HG02938 (cell line): Measurements from ENCODE around the gene PCSK4.
"Not testable (repeated sequence)": the region's sequence is repeated elsewhere in the genome, so short reads cannot be mapped to it uniquely, and the experiment has no call there.

Experiments used
- ATAC-seq: cut with Tn5 transposase; IDR thresholded peaks from one replicate; pipeline ENCODE4 v1.9.1; 2021; ENCODE audit warnings: mild to moderate bottlenecking, moderate library complexity; ENCODE audit not compliant: unreplicated experiment

Gene PCSK4

DNA sequence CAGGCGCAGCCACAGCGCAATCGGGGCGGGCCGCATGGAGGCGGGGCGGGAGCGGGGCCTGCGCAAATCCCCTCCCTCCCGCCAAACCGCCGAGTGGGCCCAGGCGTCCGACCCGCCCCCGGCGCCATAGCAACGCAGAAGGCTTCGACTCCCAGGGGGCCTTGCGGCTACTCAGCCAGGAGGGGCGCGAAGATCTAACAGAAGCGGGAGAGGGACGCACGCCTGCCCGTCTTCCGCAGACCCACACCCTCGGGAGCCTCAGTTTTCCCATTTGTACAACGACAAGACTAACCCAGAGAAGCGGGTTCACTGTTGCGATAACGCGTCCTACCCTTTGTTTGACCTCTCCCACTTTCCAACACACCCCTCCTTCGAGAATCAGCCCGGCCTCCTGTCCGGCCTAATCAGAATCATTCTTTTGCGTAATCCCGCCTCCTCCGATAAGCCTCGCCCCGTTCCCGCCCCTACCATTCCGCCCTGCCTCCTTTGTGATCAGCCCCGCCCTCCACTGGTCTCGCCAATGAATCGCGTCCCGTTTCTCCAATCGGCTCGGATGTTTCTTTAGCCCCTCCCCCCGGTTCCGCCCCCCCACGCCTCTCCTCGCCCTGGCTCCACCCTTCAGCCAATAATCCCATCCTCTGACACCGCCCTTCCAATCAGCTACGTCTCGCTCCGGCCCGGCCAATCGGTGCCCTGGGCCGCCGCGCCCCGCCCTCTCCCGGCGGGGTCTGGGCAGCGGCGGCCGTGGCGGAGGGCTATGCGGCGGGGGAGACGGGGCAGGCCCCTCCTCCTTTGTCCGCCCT is at the start of gene PCSK4:
PCSK4 (minus strand) TSS at position 40 of the 803 bp plus-strand sequence; CDS start at position 36, 4 bp downstream.
- ATAC-seq = peak; percentile 78

DNA sequence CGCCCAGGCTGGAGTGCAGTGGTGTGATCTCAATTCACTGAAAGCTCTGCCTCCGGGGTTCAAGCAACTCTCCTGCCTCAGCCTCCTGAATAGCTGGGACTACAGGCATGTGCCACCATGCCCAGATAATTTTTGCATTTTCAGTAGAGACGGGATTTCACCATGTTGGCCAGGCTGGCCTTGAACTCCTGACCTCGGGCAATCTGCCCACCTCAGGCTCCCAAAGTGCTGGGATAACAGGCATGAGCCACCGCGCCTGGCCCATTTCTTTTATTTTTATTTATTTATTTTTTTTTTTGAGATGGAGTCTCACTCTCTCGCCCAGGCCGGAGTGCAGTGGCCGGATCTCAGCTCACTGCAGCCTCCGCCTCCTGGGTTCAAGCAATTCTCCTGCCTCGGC is 49.6 kb upstream of the PCSK4 start:
- ATAC-seq = not testable (repeated sequence)

DNA sequence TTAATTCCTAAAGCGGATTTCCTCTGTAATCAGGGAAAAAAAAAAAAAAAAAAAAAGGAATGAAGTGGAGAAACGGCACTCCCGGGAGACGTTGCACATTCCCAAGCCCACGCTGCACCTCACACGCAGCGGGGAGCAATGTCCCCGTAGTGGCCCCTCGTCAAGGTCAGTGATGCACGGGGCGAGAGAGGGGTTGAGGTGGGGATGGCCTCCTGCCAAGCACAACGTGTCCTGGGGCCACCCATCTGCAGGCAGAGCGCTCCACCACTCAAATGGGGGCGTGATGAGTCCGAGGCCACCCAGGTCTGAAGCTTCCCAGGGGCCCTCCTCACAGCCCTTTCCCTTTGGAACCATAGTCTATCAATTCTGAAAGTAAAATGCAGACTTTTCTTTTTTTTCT is 48.8 kb upstream of the PCSK4 start:
- no peak for ATAC-seq

DNA sequence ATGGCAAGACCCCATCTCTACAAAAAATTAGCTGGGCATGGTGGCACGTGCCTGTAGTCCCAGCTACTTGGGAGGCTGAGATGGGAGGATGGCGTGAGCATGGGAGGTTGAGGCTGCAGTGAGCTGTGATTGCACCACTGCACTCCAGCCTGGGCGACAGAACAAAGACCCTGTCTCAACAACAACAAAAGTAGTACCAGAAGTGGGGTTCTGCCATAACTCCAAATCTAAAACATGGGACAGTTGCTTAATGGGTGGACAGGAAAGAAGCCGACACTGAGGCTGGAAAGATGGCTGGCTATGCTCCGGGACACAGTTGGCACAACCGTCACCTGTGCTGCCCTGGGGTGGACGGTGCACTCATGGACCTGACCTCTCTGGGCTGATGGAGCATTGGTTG is 45.5 kb upstream of the PCSK4 start:
- not testable (repeated sequence) for ATAC-seq

DNA sequence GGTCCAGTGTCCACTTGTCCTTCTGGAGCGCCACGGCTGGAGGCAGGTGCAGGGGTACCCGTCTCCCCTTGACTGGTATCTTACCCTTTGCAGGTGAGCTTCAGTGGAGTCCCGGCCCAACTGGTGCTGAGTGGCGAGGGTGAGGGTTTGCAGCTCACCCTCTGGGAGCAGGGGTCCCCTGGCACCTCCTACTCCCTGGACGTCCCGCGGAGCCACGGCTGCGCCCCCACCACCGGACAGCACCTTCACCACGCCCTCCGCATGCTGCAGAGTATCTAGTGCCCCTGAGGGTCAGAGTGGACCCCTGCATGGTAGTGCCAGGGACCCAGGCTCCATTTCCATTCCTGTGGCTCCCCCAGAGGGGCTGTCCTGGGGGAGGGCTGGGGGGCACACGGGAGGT is 44.8 kb upstream of the PCSK4 start:
- ATAC-seq = no peak

DNA sequence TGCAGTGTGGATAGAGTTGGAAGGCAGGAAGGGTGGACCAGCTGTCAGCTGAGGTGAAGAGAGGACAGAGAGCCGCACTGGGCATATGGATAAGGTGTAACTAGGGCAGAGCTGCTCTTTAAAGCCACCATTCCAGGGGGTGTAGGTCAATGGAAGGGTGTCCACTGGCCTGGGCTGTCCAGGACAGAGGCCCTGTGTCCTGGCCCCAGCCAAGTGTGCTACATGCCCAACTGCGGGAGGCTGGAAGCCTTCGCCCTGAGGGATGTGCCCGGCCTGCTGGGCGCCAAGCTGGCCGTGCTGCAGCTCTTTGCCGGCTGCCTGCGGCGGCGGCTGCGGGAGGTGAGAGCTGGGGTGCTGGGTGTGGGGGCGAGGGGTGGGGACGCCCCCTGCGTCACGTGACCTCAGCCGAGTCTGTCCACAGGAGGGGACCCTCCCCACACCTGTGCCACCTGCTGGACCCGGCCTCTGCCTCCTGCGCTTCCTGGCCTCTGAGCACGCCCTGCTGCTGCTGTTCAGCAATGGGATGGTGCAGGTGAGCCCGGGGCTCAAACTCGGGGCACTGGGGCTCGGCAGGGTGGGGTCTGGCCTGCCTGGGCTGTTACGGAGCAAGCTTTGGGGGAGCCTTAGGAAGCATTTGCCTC is 43.5 kb upstream of the PCSK4 start:
- no peak for ATAC-seq

DNA sequence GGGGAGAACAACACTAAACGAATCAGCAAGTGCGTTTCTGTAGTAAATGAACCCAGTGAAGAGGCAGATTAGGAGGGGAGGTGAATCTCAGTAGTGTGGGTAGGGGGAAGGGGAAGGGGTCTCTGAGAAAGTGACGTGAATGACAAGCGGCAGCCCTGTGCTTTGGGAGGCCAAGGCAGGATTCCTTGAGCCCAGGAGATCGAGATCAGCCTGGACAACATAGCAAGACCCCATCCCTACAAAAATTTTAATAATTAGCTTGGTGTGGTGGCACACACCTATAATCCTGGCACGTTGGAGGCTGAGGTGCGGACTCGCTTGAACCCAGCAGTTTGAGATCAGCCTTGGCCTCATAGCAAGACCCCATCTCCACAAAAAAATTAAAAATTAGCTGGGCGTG is 41.9 kb upstream of the PCSK4 start:
- no peak for ATAC-seq

DNA sequence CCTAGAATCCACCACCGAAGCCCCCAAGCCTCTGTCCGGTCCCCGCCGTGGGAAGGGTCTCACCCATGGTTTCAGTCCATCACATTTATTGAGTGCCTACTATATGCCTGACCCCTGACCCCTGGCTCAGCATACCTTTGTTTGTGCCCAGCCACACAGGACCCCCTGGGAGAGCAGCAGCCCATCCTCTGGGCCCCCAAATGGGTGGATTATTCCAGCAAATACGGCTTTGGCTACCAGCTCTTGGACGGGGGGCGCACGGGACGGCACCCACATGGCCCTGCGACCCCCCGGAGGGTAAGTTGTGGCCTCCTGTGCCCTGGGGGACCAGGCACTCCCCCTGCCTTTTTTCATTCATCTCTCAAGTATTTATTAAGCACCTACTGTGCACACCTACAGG is 41.4 kb upstream of the PCSK4 start:
- no peak for ATAC-seq

DNA sequence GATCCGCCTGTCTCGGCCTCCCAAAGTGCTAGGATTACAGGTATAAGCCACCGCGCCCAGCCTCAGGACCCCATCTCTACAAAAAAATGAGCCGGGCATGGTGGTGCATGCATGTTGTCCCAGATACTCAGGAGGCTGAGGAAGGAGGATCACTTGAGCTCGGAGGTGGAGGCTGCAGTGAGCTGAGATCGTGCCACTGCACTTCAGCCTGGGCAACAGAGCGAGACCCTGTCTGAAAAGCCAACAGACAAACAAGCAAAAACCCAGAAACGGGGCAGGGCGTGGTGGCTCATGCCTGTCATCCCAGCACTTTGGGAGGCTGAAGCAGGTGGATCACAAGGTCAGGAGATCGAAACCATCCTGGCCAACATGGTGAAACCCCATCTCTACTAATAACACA is 40.7 kb upstream of the PCSK4 start:
- not testable (repeated sequence) for ATAC-seq

DNA sequence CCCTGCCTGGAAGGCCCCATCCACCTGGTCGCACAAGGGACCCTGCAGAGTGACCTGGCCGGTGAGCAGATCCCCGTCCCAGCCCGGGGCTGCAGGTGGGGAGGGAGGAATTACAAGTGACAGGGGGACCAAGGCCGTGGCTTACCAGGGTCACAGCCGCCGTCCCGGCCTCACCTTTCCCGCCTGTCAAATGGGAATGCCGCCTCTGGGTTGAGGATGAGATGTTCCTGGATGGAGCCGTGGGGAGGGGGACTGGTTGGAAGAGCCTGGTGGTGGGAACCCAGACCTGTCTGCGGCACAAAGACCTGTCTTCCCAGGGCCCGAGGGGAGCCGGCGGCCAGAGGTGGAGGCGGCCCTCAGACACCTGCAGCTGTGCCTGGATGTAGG is 39.3 kb upstream of the PCSK4 start:
- ATAC-seq = no peak

DNA sequence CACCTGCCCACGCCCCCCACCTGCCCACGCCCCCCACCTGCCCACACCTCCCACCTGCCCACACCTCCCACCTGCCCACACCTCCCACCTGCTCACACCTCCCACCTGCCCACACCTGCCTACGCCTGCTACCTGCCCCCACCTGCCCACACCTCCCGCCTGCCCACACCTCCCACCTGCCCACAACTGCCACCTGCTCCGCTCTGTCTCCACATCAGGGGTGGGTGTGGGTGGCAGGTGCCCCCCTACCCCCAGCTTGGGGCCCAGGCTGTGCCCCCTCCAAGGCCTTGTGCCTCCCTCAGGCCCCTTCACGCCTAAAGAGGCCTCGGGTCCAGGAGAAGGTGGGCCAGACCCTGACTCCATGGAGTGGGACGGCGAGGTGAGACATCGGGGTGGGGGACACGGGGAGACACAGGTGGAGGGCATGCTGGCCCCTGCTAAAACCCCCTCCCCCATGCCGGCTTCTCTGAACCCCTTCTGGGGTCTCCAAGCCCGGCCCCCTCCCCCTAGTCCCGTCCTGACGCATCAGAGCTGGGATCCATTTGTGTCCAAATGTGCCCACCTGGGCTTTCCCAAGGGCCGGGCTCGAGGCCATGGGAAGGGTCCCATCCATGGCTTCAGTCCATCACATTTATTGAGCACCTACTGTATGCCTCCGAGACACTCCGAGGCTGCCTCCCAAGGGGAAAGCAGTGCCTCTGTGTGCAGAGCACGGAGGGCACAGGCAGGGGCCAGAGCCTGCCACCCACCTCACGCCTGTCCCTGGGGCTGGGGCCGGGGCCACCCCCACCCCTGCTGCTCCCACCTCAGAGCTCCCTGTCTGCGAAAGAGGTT is 38.7 kb upstream of the PCSK4 start:
- ATAC-seq = no peak

DNA sequence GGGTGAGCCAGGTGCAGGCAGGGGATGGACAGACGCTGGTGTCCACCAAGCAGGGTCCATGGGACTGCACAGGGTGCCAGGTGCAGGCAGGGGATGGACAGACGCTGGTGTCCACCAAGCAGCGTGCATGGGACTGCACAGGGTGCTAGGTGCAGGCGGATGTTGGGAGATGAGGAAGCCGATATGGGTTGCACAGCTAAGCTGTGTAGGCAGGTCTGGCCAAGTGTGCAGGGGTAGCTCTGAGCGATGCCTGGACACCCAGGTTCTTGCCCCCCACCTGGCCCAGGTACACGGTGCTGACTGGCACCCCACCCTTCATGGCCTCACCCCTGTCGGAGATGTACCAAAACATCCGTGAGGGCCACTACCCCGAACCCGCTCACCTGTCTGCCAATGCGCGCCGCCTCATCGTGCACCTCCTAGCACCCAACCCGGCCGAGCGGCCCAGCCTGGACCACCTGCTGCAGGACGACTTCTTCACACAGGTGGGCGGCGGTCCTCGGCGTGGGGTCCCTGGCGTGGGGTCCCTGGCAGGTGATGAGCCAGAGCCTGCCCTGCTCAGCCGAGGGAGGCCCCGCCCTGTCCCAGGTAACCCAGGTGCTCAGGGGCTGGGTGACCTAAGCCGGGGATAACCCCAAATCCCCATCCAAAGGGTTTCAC is 37.6 kb upstream of the PCSK4 start:
- ATAC-seq = no peak

DNA sequence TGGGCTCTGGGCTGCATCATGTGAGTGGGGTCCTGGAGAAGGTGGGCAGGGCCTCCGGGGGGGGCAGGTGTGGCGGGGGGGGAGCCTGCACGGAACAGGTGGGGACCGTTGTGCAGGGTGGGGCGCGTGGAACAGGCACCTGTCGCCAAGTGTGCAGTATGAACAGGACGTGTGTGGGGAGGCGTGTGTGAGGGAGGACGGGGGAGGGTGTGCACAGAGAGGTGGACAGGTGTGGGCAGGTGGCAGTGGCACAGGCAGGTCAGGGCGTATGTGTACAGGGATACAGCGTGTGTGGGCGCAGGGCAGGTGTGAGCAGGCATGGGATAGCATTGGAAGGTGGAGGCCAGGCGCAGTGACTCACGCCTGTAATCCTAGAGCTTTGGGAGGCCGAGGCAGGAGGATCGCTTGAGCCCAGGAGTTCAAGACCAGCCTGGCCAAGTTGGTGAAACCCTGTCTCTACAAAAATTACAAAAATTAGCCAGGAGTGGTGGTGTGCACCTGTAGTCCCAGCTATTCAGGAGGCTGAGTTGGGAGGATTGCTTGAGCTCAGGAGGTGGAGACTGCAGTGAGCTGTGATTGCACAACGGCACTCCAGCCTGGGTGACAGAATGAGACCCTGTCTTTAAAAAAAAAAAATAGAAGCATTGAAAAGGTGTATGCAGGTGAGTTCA is 37.0 kb upstream of the PCSK4 start:
- ATAC-seq = no peak

DNA sequence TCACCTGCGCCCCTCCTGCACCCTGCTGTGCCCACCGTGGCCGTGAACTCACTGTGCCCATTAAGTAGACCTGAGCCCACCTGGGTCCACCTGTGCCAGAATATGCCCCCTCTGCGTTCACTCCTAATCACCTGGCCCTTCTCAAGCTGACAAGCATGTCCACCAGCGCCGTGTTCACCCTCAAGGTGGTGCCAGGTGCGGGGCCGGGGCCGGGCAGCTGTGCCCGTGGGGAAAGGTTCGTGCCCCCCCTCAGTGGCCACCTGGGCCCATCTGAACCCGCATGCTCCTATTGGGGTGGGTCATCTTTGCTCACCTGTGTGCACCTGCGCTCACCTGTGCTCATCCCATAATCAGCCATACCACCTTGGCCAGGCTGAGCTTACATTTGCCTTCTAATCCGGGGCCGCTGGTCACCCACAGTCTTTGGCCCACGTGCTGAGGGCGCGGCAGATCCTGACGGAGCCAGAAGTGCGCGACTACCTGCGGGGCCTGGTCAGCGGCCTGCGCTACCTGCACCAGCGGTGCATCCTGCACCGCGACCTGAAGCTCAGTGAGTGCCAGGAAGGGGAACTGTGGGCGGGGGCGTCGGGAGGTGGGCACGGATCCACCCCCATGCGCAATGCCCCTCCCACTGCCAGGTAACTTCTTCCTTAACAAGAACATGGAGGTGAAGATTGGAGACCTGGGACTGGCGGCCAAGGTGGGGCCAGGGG is 36.1 kb upstream of the PCSK4 start:
- no peak for ATAC-seq

DNA sequence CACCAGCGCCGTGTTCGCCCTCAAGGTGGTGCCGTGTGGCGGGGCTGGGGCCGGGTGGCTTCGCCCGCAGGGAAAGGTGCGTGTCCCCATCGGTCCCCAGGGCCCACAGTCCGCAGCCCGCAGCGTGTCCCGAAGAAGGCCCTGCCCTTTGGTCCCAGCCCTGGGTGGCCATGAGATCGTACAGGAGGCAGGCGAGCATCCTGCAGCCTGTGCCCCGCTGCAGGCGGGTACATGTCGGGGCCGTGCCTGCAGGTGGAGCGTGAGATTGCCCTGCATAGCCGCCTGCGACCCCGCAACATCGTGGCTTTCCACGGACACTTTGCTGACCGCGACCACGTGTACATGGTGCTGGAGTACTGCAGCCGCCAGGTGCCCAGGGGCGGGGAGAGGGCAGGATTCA is 35.2 kb upstream of the PCSK4 start:
- ATAC-seq = no peak

DNA sequence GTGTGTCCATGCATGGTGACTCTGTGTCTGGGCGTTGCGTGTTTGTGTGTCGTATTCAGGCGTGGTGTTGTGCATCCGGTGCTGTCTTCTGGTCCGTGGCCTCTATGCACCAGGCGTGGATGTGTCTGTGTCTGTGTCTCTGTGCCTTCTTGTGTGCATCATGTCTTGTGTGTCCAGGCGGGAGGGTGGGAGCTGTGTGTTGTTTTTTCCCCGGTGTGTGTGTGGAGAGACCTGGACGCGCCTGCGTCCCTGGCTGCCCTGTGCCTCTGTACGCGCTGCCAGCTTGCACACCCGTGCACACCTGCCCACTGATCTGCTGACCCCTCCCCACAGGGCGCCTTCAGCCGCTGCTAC is 34.8 kb upstream of the PCSK4 start:
- no peak for ATAC-seq

DNA sequence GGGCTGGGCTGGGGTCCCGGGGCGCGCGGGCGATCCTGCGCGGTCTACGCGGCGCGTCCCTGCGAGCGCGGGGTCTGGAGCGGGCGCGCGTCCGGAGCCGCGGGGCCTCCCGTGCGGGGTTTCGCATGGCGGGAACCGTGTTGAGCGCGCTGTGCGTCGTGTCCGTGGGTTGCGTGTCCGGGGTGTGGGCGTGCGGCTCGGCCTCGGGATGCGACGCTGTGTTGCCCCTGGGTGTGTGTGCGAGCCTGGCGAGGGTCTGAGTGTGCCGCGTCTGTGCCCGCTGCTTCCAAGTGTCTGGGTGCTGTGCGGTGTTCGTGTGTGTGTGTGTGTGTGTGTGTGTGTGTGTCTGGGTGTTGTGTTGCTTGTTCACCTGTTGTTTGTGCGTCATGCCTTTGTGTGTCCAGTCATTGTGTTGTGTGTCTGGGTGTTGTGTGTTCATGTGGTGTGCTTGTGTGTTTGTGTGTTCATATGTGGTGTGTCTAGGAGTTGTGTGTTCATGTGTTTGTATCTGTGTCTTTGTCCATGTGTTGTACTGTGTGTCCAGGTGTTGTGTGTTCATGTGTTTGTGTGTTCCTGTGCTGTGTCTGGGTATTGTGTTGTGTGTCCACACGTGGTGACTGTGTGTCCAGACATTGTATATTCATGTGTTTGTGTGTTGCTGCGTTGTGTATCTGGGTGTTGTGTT is 34.3 kb upstream of the PCSK4 start:
- no peak for ATAC-seq

DNA sequence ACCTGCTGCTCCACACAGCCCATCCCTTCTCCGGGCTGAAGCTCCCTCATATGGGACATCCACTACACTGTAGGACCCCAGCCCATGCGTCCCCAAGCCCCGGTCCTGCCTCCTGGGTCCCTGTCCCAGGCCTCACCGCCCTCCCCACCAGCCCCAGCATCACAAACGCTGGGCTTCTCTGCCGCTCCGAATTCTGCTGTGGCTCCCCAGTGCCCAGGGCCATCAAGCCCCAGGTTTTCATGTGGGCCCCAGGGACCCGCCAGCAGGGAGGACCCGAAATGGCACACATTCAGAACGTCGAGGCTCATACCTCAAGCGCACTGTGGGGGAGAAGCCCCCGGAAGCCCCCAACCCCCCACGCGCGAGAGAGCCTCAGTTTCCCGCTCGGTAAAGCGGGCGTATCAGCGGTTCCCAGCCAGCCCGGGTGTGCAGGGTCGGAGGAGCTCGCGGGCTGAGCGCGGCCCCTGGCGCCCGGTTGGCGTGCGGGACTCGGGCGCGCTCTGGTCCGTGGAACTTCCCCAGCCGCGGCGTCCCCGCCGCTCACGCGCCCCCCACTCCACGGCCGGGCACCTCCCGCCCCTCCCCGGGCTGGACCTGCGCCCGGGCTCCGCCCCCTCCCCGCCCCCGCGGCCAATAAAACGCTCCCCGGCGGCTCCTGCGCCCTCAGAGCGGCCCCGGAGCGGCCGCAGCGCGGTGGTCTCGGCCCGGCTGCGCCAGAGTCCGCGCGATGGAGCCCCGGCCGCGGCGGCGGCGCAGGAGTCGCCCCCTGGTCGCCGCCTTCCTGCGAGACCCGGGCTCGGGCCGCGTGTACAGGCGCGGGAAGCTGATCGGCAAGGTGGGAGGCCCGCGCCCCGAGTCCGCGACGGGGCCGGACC is 33.5 kb upstream of the PCSK4 start, which contains the start of gene PLK5:
PLK5 (plus strand) TSS at position 666 of the 875 bp plus-strand sequence. CDS start 2,920 bp downstream, outside the sequence.
- ATAC-seq = no peak
